H1 (cell line): ENCODE measurements around the gene MDH1. TPM values are rescaled to one million over a fixed set of nuclear protein-coding genes. Genes with fewer than 3 reads are reported as not detected.

Experiments
- EP300 ChIP-seq, 2 experiments: IDR thresholded peaks; 1 replicate in 1 of 2; 2 replicates in 1 of 2; pipeline ENCODE4 v1.6.1; 2011 to 2012; ENCODE audit warnings: low read depth in 2 of 2, low read length in 2 of 2, mild to moderate bottlenecking in 2 of 2, borderline replicate concordance in 1 of 2, inconsistent platforms in 1 of 2, moderate library complexity in 1 of 2
- POU5F1 ChIP-seq: IDR thresholded peaks from 2 replicates; pipeline ENCODE4 v1.6.1; 2011; ENCODE audit warnings: low read depth, mild to moderate bottlenecking, low read length, moderate library complexity
- SAP30 ChIP-seq: fragments of 300-600 bp; sonication (generic); IDR thresholded peaks from 2 replicates; pipeline ENCODE4 v1.7.1; 2012; ENCODE audit warnings: low read length, moderate library complexity, mild to moderate bottlenecking, inconsistent platforms; ENCODE audit not compliant: insufficient read depth, insufficient replicate concordance
- TAF7 ChIP-seq: optimal IDR thresholded peaks from 2 replicates; pipeline ENCODE3; 2011; ENCODE audit warnings: low read depth, mild to moderate bottlenecking, inconsistent platforms, low read length, moderate library complexity, borderline replicate concordance
- polyA plus RNA-seq, 7 experiments: library from polyadenylated mRNA; depleted of rRNA in 3 of 7; stranded (reverse) in 5 of 7; unstranded in 2 of 7; fragments of >200 nt in 5 of 7; fragments of 200-250 nt in 2 of 7; gene quantifications; 1 replicate in 5 of 7; 2 replicates in 1 of 7; 4 replicates in 1 of 7; pipeline versions ENCODE4 v1.2.1 to v1.2.3, GENCODE V29; 2011 to 2013; ENCODE audit warnings: missing spikeins in 2 of 7, mixed read lengths in 2 of 7
- total RNA-seq: library from RNA; stranded (reverse); fragmentation: NEBNext Ultra II Directional; extraction: Animal tissue kit (Norgen Biotek cat#: 25700); gene quantifications from 2 replicates; pipeline ENCODE4 v1.2.1, GENCODE V29; 2021

Gene MDH1
- total and polyA plus RNA-seq, 2 of the 8 experiments (the other 6 are each of a cell fraction or from before 2014, with no cell fraction given) = 353 to 376 TPM

- no peak for TF ChIP-seq SAP30
- TF ChIP-seq EP300 (IDR thresholded peaks at IDR 0.05; ENCODE audit: borderline replicate concordance in 1 of 2, low read depth in 2 of 2, low read length in 2 of 2) = no peak
- TF ChIP-seq POU5F1 = no peak
- no peak for TF ChIP-seq TAF7
Measured at GRCh38 chr2:63562751-63563150, 26.0 kb upstream of the MDH1 start (continued).
